ENCODE data around the gene RPL22.

RPL22 gene

GRCh38 chr1:6140413-6140812 lies 59.0 kb downstream of the RPL22 start:
- TF ChIP-seq CTCF (IDR thresholded peaks at IDR 0.05; ENCODE audit: borderline replicate concordance, extremely low read depth, low read length, poor library complexity, severe bottlenecking) (no peak), EZH2 (IDR thresholded peaks at IDR 0.05; ENCODE audit: borderline replicate concordance, low read depth, low read length, severe bottlenecking) (no peak)

GRCh38 chr1:6137758-6138157 lies 61.6 kb downstream of the RPL22 start:
- TF ChIP-seq EZH2 (IDR thresholded peaks at IDR 0.05; ENCODE audit: borderline replicate concordance, low read depth, low read length, severe bottlenecking), result no peak
- TF ChIP-seq CTCF (IDR thresholded peaks at IDR 0.05; ENCODE audit: borderline replicate concordance, extremely low read depth, low read length, poor library complexity, severe bottlenecking), result peak; percentile 6
- no peak for DNase-seq
- Histone ChIP-seq H3K36me3 (ENCODE audit: insufficient read depth, low read length) (no peaks in the 10 kb centered on the region), H2AFZ (ENCODE audit: low read depth, low read length) (no peak overlapping the region), H3K27me3 (ENCODE audit: insufficient read depth, low read length, poor library complexity) (no peaks in the 10 kb centered on the region), H3K9ac (ENCODE audit: low read depth, low read length) (no peak overlapping the region), H3K4me2 (ENCODE audit: insufficient read depth, low read length) (no peak overlapping the region), H3K27ac (ENCODE audit: low read length) (no peak overlapping the region), H3K9me3 (ENCODE audit: insufficient read depth, low read length, severe bottlenecking) (peaks cover 3% of the 10 kb centered on the region), H3K4me3 (ENCODE audit: low read depth in 1 of 2, low read length in 2 of 2) (no peak overlapping the region), H4K20me1 (ENCODE audit: insufficient read depth, low read length) (no peaks in the 10 kb centered on the region), H3K79me2 (ENCODE audit: insufficient read depth, low read length) (no peaks in the 10 kb centered on the region), H3K4me1 (ENCODE audit: insufficient read depth, low read length) (no peaks in the 10 kb centered on the region)
- no peak for ATAC-seq (ENCODE audit: insufficient read depth, low read depth)

More at GRCh38 chr1:6140413-6140812, 59.0 kb downstream of the RPL22 start:
- Histone ChIP-seq H4K20me1 (ENCODE audit: insufficient read depth, low read length) (no peaks in the 10 kb centered on the region), H3K4me3 (ENCODE audit: low read depth in 1 of 2, low read length in 2 of 2) (no peak overlapping the region), H3K36me3 (ENCODE audit: insufficient read depth, low read length) (no peaks in the 10 kb centered on the region), H3K27ac (ENCODE audit: low read length) (no peak overlapping the region), H2AFZ (ENCODE audit: low read depth, low read length) (no peak overlapping the region), H3K9ac (ENCODE audit: low read depth, low read length) (no peak overlapping the region), H3K27me3 (ENCODE audit: insufficient read depth, low read length, poor library complexity) (no peaks in the 10 kb centered on the region), H3K4me1 (ENCODE audit: insufficient read depth, low read length) (no peaks in the 10 kb centered on the region), H3K79me2 (ENCODE audit: insufficient read depth, low read length) (no peaks in the 10 kb centered on the region), H3K4me2 (ENCODE audit: insufficient read depth, low read length) (no peak overlapping the region), H3K9me3 (ENCODE audit: insufficient read depth, low read length, severe bottlenecking) (no peaks in the 10 kb centered on the region)
- DNase-seq, result no peak
- no peak for ATAC-seq (ENCODE audit: insufficient read depth, low read depth)

- no peaks in the 10 kb centered on the region for H4K20me1 ChIP-seq (ENCODE audit: insufficient read depth, low read length)
- H3K9me3 ChIP-seq (ENCODE audit: insufficient read depth, low read length, severe bottlenecking), result peaks cover 11% of the 10 kb centered on the region
- H3K4me3 ChIP-seq (ENCODE audit: low read depth in 1 of 2, low read length in 2 of 2), result no peak overlapping the region
- ATAC-seq (ENCODE audit: insufficient read depth, low read depth), result no peak
- H2AFZ ChIP-seq (ENCODE audit: low read depth, low read length), result no peak overlapping the region
- no peak overlapping the region for H3K27ac ChIP-seq (ENCODE audit: low read length)
- DNase-seq, result no peak
- no peaks in the 10 kb centered on the region for H3K27me3 ChIP-seq (ENCODE audit: insufficient read depth, low read length, poor library complexity)
- no peaks in the 10 kb centered on the region for H3K36me3 ChIP-seq (ENCODE audit: insufficient read depth, low read length)
- H3K9ac ChIP-seq (ENCODE audit: low read depth, low read length), result no peak overlapping the region
- H3K4me2 ChIP-seq (ENCODE audit: insufficient read depth, low read length), result no peak overlapping the region
- H3K4me1 ChIP-seq (ENCODE audit: insufficient read depth, low read length), result no peaks in the 10 kb centered on the region
- TF ChIP-seq CTCF (IDR thresholded peaks at IDR 0.05; ENCODE audit: borderline replicate concordance, extremely low read depth, low read length, poor library complexity, severe bottlenecking) (no peak), EZH2 (IDR thresholded peaks at IDR 0.05; ENCODE audit: borderline replicate concordance, low read depth, low read length, severe bottlenecking) (no peak)
- no peaks in the 10 kb centered on the region for H3K79me2 ChIP-seq (ENCODE audit: insufficient read depth, low read length)
These were observed 62.7 kb downstream of the RPL22 start for GRCh38 chr1:6136516-6137220.

Data from DND-41 (cell line).